Right kidney (tissue), 1 donor: ENCODE measurements around the gene UBE2D3.
"Not testable (repeated sequence)": the region's sequence is repeated elsewhere in the genome, so short reads cannot be mapped to it uniquely, and the experiment has no call there.

Experiments used
- DNase-seq: peaks from one replicate; pipeline ENCODE4 v3.0.0-alpha.2; 2016

UBE2D3 gene

GRCh38 chr4:102836596-102836995 lies 9.2 kb upstream of the UBE2D3 start:
- no peak for DNase-seq

- no peak for DNase-seq
These were observed 5.3 kb upstream of the UBE2D3 start for GRCh38 chr4:102832667-102833066.

DNA sequence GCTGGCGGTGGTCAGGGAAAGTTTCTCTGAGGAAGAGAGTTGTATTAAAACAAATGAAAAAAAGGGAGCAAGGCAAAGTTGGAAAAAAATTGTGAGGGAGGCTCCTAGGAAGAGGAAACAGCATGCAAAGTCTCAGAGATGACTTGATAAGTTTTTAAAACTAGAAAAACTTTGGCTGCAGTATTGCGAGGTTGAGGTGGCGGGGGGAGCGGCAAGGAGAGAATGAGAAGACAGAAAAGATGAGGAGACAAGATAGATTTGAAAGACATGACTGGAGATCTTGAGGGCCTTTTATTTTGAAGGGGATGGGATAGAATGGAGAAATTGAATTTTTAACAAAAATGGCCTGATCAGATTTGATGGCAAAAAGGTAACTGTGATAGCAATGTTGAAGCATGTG lies 4.8 kb upstream of the UBE2D3 start:
- no peak for DNase-seq

DNA sequence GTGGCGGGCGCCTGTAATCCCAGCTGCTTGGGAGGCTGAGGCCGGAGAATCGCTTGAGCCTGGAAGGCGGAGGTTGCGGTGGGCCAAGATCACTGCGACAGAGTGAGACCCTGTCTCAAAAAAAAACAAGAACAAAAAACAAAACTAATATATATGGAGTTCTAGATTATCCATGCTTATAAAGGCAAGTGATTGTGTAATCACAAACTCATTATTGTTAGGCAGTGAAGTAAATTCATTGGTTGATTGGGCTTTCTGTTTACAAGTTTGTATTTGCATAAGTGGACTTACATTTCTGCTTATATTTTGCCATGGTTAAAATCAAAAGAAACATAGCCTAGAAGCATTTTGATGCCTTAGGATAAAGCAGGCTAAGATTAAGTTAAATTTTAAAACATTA lies 2.5 kb upstream of the UBE2D3 start:
- no peak for DNase-seq

- DNase-seq: no peak
These were observed 1.1 kb upstream of the UBE2D3 start for GRCh38 chr4:102828497-102828808.

GRCh38 chr4:102827674-102828496 lies 534 bp upstream of the UBE2D3 start:
- peak; percentile 90 for DNase-seq

- no peak for DNase-seq
These were observed 1.1 kb downstream of the UBE2D3 start for GRCh38 chr4:102826105-102826889.

GRCh38 chr4:102825261-102826091 lies 1.9 kb downstream of the UBE2D3 start:
- peak; percentile 68 for DNase-seq

DNA sequence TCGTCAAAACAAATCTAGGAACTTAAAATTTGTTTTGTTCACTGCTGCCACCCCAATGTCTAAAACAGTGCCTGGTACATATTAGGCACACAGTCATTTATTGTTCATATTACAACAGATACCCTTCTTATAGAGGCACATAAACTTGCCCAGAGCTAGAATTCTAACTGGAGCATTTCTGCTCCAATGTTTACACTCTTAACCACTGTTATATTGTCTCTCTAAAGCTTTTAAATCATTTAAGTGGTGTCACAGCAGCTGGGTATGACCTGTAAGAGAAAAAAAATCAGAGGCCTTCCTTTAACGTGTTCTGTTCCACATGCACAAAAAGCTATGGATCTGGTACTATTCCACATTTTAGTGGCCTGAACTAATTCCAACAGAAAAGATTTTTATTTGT lies 3.0 kb downstream of the UBE2D3 start:
- peak; percentile 8 for DNase-seq

GRCh38 chr4:102823897-102824296 lies 3.5 kb downstream of the UBE2D3 start:
- DNase-seq: no peak

DNA sequence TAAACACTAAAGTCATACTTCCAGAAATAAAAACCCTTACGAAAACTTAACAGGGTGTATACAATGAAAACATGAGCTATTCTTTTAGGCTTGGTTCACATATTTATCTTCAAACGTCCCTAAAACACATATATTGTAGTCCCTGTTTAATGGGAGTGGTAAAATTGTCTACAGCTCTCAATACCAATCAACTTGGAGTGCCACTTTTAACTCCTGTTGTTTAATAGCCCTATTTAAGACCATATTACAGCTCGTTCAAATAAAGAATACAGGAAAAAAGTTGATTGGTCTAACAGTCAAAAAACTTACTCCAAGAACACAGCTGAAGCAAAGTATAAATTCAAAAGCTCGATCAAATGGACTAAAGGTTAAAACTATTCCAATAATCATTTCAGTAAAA lies 3.9 kb downstream of the UBE2D3 start:
- no peak for DNase-seq

GRCh38 chr4:102819588-102820365 lies 7.6 kb downstream of the UBE2D3 start:
- no peak for DNase-seq

GRCh38 chr4:102819100-102819499 lies 8.3 kb downstream of the UBE2D3 start:
- DNase-seq: not testable (repeated sequence)

DNA sequence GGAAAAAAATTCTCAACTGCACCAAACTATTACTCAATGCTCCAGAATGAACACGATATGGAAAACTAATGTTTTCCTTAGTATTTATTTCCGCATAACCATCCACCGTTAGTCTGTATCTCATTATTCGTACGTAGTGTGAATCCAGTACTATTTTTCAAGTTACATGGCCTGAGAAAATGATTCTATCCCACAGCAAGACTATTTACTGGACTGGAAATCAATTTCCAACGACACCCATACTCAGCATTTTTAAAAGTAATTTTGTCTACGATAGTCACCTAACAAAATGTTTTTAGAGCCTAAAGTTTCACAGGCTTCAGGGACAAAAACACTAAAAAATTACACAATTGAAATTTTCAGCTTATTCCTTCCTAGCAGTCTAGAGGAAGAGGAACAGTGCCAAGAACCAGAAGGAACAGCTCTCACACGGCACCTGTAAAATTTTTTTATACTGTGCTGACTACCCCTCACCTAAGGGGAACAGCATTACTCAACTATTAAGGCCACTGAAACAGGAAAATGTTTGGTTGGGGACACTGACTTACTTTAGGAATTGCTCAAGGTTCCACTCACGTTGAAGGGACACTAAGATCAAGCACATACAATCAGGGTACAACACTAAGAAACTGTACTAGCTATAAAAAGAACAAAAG lies 9.6 kb downstream of the UBE2D3 start:
- no peak for DNase-seq

DNA sequence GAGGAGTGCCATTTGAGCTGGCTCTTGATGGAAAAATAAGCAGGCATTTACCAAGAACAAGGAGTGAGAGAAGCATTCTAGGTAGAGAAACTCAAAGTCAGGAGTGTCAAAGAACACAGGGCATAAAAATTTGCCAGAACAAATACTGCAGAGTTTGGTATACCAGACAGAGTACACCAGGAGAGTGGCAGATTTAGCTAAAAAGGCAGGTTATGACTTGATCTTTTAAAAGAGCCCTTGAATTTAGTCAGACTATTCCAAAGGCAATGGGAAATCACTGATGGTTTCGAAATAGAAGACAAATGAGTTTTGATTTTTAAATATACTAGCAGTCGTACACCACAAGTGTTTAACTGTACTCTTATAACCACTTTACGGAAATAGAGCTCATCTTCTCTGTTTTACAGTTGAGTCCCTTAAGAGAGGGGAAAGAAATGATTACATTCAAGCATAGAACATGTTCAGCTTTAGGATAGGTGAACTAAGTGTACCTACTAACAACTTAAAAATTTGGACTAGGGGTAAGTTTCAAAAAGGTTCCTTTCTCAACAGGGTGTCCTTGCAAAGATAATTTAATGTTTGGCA lies 10.2 kb downstream of the UBE2D3 start:
- no peak for DNase-seq

GRCh38 chr4:102815981-102816380 lies 11.4 kb downstream of the UBE2D3 start:
- no peak for DNase-seq

DNA sequence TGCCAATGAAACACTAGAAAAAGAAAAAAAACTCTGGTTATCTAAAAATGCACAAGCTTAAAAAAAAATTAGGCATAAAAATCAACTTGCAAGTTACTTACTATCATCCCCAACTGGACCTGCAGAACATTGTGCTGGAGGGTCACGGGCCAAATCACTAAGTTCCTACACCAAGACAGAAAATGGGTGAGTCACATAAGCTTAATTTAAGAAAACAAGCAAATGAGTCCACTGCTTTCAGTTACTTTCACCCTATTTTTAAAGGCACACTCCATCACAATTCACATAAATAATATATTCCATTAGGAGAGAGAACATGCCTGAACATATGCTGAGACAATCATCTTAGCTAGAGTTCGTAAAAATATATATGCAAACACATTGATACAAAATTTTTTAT lies 17.7 kb downstream of the UBE2D3 start:
- no peak for DNase-seq

DNA sequence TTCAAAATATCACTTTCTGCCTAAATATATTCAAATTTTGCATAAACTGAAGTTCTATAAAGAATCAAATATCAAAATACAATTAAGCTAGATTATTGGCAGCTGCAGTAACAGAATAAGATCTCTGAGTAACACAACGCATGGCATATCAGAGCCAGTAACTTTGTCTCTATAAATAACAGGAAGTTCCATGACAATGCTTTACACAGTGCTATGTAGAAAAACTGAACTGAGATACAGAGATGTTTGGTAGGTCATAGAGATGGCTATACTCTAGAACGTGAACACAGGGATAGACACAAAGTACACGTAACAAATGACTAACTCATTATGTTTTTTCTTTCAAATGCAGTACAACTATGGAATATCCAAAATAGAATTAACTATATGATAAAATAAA lies 18.2 kb downstream of the UBE2D3 start:
- DNase-seq: no peak

DNA sequence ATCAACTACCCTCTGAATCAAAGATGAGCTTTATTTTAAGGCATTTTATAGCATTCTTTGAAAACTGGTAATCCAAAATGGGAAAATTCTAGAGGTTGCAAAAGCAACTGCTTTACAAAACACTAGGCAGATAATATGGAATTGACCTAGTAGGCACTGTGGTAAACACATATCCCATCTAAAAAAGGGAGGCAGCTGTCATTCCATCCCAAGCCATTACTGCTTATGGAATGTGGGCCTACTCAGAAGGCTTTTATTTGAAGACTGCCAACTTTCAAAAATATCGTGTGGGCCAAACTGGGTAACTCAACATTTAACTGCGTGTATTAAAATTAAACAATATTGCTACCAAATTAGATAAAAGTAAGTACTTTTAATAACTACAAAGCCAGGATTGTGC lies 19.3 kb downstream of the UBE2D3 start:
- no peak for DNase-seq

DNA sequence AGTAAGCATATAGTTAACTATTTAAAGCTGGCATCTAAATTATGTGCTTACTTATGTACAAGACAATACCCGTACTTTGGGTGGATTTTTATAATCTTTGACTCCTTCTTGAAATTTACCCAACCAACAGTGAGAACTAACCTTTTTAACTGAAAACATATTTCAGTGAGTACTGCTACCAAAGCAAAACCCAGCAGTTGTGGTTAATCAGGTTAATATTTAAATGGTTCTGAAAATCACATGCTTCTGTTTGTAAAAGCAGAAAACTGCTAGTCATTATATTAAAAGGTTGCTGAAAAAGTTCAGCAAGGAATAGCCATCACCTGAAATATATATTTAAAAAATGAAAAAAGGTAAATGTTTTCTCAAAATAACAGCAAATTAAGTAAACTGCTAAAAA lies 20.0 kb downstream of the UBE2D3 start:
- DNase-seq: no peak

DNA sequence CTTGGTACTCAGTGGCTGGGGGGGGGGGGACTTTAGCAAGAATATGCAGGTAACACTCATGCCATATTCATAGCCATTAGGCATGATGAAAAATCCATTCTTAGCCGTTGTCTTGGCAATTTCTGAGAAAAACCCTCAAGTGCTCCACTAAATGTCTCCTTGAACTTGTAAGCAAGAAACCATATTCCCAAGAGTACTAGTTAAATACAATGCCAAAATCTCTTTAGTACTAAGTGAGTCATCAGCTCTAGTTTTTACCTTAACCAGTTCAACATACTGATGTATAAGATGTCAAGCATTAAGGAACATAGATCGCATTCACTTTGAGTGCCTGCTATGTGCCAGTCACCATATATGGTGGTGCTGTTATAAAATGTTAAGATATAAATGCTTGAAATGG lies 27.5 kb downstream of the UBE2D3 start:
- no peak for DNase-seq
